ENCODE results near the gene LRCH1. TPM values are rescaled to one million over a fixed set of nuclear protein-coding genes. Genes with fewer than 3 reads are reported as not detected.
A peak's percentile ranks its signal among the peaks of the same experiment; 100 is the strongest.

Gene LRCH1
- total RNA-seq, 1 experiment from 2014 or later: 16.5 TPM

- no peak overlapping the region for H3K4me3 Mint-ChIP-seq (ENCODE audit: unreplicated experiment)
- no peaks in the 10 kb centered on the region for H3K27me3 Mint-ChIP-seq (ENCODE audit: insufficient read depth, unreplicated experiment)
- H3K4me1 Mint-ChIP-seq (ENCODE audit: insufficient read depth, unreplicated experiment): peaks cover 17% of the 10 kb centered on the region
- no TSS peak for BruUV-seq (replicated peaks)
- H3K27ac Mint-ChIP-seq (ENCODE audit: low read depth, unreplicated experiment): peak overlapping the region; percentile 79
- H3K36me3 Mint-ChIP-seq (ENCODE audit: insufficient read depth, unreplicated experiment): peaks cover 5% of the 10 kb centered on the region
- intact Hi-C loops (cut with micrococcal nuclease): loop anchor here (5.0 kb wide), 1 partner anchor 54 kb away; no protein-coding TSS in a partner anchor
- POLR2A ChIA-PET: interaction anchor here (0.7 to 1.2 kb wide), 3 partner anchors 13 to 51 kb away, joined by 3 read pairs; no protein-coding TSS in a partner anchor
- no peak for TF ChIP-seq CTCF (IDR thresholded peaks at IDR 0.05; ENCODE audit: unreplicated experiment)
- H3K9me3 Mint-ChIP-seq (ENCODE audit: unreplicated experiment): no peaks in the 10 kb centered on the region
- DNase-seq (ENCODE audit: unreplicated experiment): no peak
- CTCF ChIA-PET: interaction anchor here (1.5 kb wide), 1 partner anchor 165 kb away, joined by 3 read pairs; no protein-coding TSS in a partner anchor
Measured at GRCh38 chr13:46656786-46657185, 103.8 kb downstream of the LRCH1 start.

GRCh38 chr13:46659413-46660065, 106.6 kb downstream of the LRCH1 start:
- no peaks in the 10 kb centered on the region for H3K27me3 Mint-ChIP-seq (ENCODE audit: insufficient read depth, unreplicated experiment)
- no peak overlapping the region for H3K4me3 Mint-ChIP-seq (ENCODE audit: unreplicated experiment)
- peaks cover 19% of the 10 kb centered on the region for H3K4me1 Mint-ChIP-seq (ENCODE audit: insufficient read depth, unreplicated experiment)
- peaks cover 5% of the 10 kb centered on the region for H3K36me3 Mint-ChIP-seq (ENCODE audit: insufficient read depth, unreplicated experiment)
- no TSS peak for BruUV-seq (replicated peaks)
- CTCF ChIA-PET: interaction anchor here (0.8 kb wide), 1 partner anchor 56 kb away, joined by 3 read pairs; no protein-coding TSS in a partner anchor
- intact Hi-C loops (cut with micrococcal nuclease): loop anchor here (5.0 kb wide), 1 partner anchor 57 kb away; no protein-coding TSS in a partner anchor
- no peak overlapping the region for H3K27ac Mint-ChIP-seq (ENCODE audit: low read depth, unreplicated experiment)
- TF ChIP-seq CTCF (IDR thresholded peaks at IDR 0.05; ENCODE audit: unreplicated experiment): no peak
- no peaks in the 10 kb centered on the region for H3K9me3 Mint-ChIP-seq (ENCODE audit: unreplicated experiment)
- DNase-seq (ENCODE audit: unreplicated experiment): no peak
- POLR2A ChIA-PET: interaction anchor here (1.0 kb wide), 1 partner anchor 9 kb away, joined by 3 read pairs; no protein-coding TSS in a partner anchor

GRCh38 chr13:46660416-46660815, 107.4 kb downstream of the LRCH1 start:
- H3K27me3 Mint-ChIP-seq (ENCODE audit: insufficient read depth, unreplicated experiment): no peaks in the 10 kb centered on the region
- H3K27ac Mint-ChIP-seq (ENCODE audit: low read depth, unreplicated experiment): peak overlapping the region; percentile 14
- no peak for DNase-seq (ENCODE audit: unreplicated experiment)
- BruUV-seq (replicated peaks): no TSS peak
- H3K4me1 Mint-ChIP-seq (ENCODE audit: insufficient read depth, unreplicated experiment): peaks cover 16% of the 10 kb centered on the region
- POLR2A ChIA-PET: interaction anchor here (1.0 kb wide), 1 partner anchor 8 kb away, joined by 3 read pairs; no protein-coding TSS in a partner anchor
- intact Hi-C loops (cut with micrococcal nuclease): no loop called here
- no peak for TF ChIP-seq CTCF (IDR thresholded peaks at IDR 0.05; ENCODE audit: unreplicated experiment)
- H3K36me3 Mint-ChIP-seq (ENCODE audit: insufficient read depth, unreplicated experiment): peaks cover 5% of the 10 kb centered on the region
- CTCF ChIA-PET: no interaction called here
- no peak overlapping the region for H3K4me3 Mint-ChIP-seq (ENCODE audit: unreplicated experiment)
- no peaks in the 10 kb centered on the region for H3K9me3 Mint-ChIP-seq (ENCODE audit: unreplicated experiment)

GRCh38 chr13:46660857-46661256, 107.9 kb downstream of the LRCH1 start:
- no peaks in the 10 kb centered on the region for H3K27me3 Mint-ChIP-seq (ENCODE audit: insufficient read depth, unreplicated experiment)
- no TSS peak for BruUV-seq (replicated peaks)
- DNase-seq (ENCODE audit: unreplicated experiment): no peak
- CTCF ChIA-PET: no interaction called here
- H3K9me3 Mint-ChIP-seq (ENCODE audit: unreplicated experiment): no peaks in the 10 kb centered on the region
- POLR2A ChIA-PET: interaction anchor here (0.6 kb wide), 1 partner anchor 105 kb away, joined by 3 read pairs; no protein-coding TSS in a partner anchor
- no peak for TF ChIP-seq CTCF (IDR thresholded peaks at IDR 0.05; ENCODE audit: unreplicated experiment)
- no peak overlapping the region for H3K4me3 Mint-ChIP-seq (ENCODE audit: unreplicated experiment)
- H3K27ac Mint-ChIP-seq (ENCODE audit: low read depth, unreplicated experiment): peak overlapping the region; percentile 14
- H3K4me1 Mint-ChIP-seq (ENCODE audit: insufficient read depth, unreplicated experiment): peaks cover 11% of the 10 kb centered on the region
- H3K36me3 Mint-ChIP-seq (ENCODE audit: insufficient read depth, unreplicated experiment): peaks cover 5% of the 10 kb centered on the region
- intact Hi-C loops (cut with micrococcal nuclease): no loop called here
